Activated T-helper 1 cell treated with anti-CD3 and anti-CD28 coated beads, Interleukin-12 subunit alpha, Interleukin-12 subunit beta, Interleukin-2, Interleukin-4 antibody, amounts not matched to agents 30 ng/mL and 10 ng/mL and 1 ng/mL, durations not matched to agents 14 hours and 24 hours and 36 hours (primary cell): ENCODE results near the gene SRGAP2C. TPM values are rescaled to one million over a fixed set of nuclear protein-coding genes. Genes with fewer than 3 reads are reported as not detected.
"Not testable (repeated sequence)": the region's sequence is repeated elsewhere in the genome, so short reads cannot be mapped to it uniquely, and the experiment has no call there.

ENCODE experiments used
- DNase-seq: peaks from one replicate; pipeline ENCODE4 v3.0.0; 2021; ENCODE audit warnings: low spot score
- H3K27ac Mint-ChIP-seq: one replicate; pipeline ENCODE4 v1.8.0; 2021; ENCODE audit warnings: mild to moderate bottlenecking, mixed read lengths
- H3K27me3 Mint-ChIP-seq: one replicate; pipeline ENCODE4 v1.8.0; 2022; ENCODE audit warnings: mild to moderate bottlenecking, moderate library complexity, mixed read lengths; ENCODE audit not compliant: insufficient read depth
- H3K36me3 Mint-ChIP-seq: one replicate; pipeline ENCODE4 v1.8.0; 2021; ENCODE audit warnings: low read depth, mixed read lengths
- H3K4me1 Mint-ChIP-seq: one replicate; pipeline ENCODE4 v1.8.0; 2021; ENCODE audit warnings: low read depth, mixed read lengths
- H3K4me3 Mint-ChIP-seq: one replicate; pipeline ENCODE4 v1.8.0; 2021; ENCODE audit warnings: mild to moderate bottlenecking, moderate library complexity, mixed read lengths
- H3K9me3 Mint-ChIP-seq: one replicate; pipeline ENCODE4 v1.8.0; 2021; ENCODE audit warnings: mixed read lengths
- intact Hi-C: fragments of 100-400 bp; cut with micrococcal nuclease; formaldehyde crosslinking; loops from one replicate; pipeline ENCODE4 v1.15.1; 2024
- total RNA-seq: library from RNA; stranded (reverse); gene quantifications from 2 replicates; pipeline ENCODE4 v1.2.3, GENCODE V29; 2022

The SRGAP2C gene
- total RNA-seq, 1 donor from 2014 or later: 52.9 TPM

DNA sequence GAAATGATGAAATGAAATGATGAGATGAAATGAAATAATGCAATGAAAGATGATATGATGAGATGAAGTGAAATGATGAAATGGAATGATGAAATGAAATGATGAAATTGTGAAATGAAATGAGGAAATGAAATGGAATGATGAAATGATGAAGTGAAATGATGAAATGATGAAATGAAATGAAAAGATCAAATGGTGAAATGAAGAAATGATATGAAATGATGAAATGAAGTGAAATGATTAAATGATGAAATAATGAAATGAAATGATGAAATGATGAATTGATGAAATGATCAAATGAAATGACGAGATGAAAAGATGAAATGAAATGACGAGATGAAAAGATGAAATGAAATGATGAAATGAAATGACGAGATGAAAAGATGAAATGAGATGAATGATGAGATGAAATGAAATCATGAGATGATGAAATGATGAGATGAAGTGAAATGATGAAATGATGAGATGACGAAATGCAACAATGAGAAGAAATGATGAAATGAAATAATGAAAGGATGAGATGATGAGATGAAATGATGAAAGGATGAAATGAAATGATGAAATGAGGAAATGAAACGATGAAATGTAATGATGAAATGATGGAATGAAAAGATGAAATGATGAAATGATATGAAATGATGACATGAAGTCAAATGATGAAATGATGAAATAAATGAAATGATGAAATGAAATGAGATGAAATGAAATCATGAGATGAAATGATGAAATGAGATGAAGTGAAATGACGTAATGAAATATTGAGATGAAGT is 216.0 kb downstream of the SRGAP2C start:
- intact Hi-C loops: loop anchor here (2.0 kb wide), 1 partner anchor 14 kb away; no protein-coding TSS in a partner anchor
- H3K27me3 Mint-ChIP-seq, DNase-seq: not testable (repeated sequence)
- peaks cover 19% of the 10 kb centered on the region for H3K9me3 Mint-ChIP-seq
- peak overlapping the region; percentile 30 for H3K27ac Mint-ChIP-seq
- H3K4me1 Mint-ChIP-seq: peaks cover 13% of the 10 kb centered on the region
- peaks cover 15% of the 10 kb centered on the region for H3K36me3 Mint-ChIP-seq
- peak overlapping the region; percentile 55 for H3K4me3 Mint-ChIP-seq

DNA sequence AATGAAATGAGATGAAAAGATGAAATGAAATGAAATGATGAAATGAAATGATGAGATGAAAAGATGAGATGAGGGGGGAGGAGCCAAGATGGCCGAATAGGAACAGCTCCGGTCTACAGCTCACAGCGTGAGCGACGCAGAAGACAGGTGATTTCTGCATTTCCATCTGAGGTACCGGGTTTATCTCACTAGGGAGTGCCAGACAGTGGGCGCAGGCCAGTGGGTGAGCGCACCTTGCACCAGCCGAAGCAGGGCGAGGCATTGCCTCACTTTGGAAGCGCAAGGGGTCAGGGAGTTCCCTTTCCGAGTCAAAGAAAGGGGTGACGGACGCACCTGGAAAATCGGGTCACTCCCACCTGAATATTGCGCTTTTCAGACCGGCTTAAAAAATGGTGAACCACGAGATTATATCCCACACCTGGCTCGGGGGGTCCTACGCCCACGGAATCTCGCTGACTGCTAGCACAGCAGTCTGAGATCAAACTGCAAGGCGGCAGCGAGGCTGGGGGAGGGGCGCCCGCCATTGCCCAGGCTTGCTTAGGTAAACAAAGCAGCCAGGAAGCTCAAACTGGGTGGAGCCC is 216.7 kb downstream of the SRGAP2C start:
- DNase-seq, H3K27me3 Mint-ChIP-seq: not testable (repeated sequence)
- Mint-ChIP-seq H3K27ac (peak overlapping the region; percentile 10), H3K36me3 (peaks cover 17% of the 10 kb centered on the region), H3K9me3 (peaks cover 19% of the 10 kb centered on the region), H3K4me3 (peak overlapping the region; percentile 55), H3K4me1 (peaks cover 13% of the 10 kb centered on the region)
- intact Hi-C loops: loop anchor here (2.0 kb wide), 1 partner anchor 13 kb away; no protein-coding TSS in a partner anchor

DNA sequence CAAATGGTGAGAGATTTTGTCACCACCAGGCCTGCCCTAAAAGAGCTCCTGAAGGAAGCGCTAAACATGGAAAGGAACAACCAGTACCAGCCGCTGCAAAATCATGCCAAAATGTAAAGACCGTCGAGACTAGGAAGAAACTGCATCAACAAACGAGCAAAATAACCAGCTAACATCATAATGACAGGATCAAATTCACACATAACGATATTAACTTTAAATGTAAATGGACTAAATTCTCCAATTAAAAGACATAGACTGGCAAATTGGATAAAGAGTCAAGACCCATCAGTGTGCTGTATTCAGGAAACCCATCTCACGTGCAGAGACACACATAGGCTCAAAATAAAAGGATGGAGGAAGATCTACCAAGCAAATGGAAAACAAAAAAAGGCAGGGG is 218.5 kb downstream of the SRGAP2C start:
- intact Hi-C loops, DNase-seq: not testable (repeated sequence)

GRCh38 chr1:121408354-121408753 is 223.6 kb downstream of the SRGAP2C start:
- intact Hi-C loops: no loop called here
- no peak overlapping the region for H3K27ac Mint-ChIP-seq

More for the DNA sequence above, 218.5 kb downstream of the SRGAP2C start:
- not testable (repeated sequence) for H3K27me3 Mint-ChIP-seq, H3K4me3 Mint-ChIP-seq, H3K27ac Mint-ChIP-seq
- peaks cover 17% of the 10 kb centered on the region for H3K36me3 Mint-ChIP-seq
- peaks cover 19% of the 10 kb centered on the region for H3K9me3 Mint-ChIP-seq
- H3K4me1 Mint-ChIP-seq: peaks cover 13% of the 10 kb centered on the region

GRCh38 chr1:121413821-121414220 is 229.0 kb downstream of the SRGAP2C start:
- Mint-ChIP-seq H3K4me3 (no peak overlapping the region), H3K27ac (no peak overlapping the region), H3K9me3 (no peaks in the 10 kb centered on the region), H3K4me1 (peaks cover 18% of the 10 kb centered on the region), H3K36me3 (peaks cover 9% of the 10 kb centered on the region), H3K27me3 (peaks cover 2% of the 10 kb centered on the region)
- intact Hi-C loops: loop anchor here (1.0 to 2.0 kb wide), 2 partner anchors 13 to 19 kb away; no protein-coding TSS in a partner anchor
- no peak for DNase-seq

More at GRCh38 chr1:121408354-121408753, 223.6 kb downstream of the SRGAP2C start:
- H3K27me3 Mint-ChIP-seq: no peaks in the 10 kb centered on the region
- no peaks in the 10 kb centered on the region for H3K9me3 Mint-ChIP-seq
- peaks cover 2% of the 10 kb centered on the region for H3K4me1 Mint-ChIP-seq
- no peak for DNase-seq
- peaks cover 9% of the 10 kb centered on the region for H3K36me3 Mint-ChIP-seq
- no peak overlapping the region for H3K4me3 Mint-ChIP-seq

DNA sequence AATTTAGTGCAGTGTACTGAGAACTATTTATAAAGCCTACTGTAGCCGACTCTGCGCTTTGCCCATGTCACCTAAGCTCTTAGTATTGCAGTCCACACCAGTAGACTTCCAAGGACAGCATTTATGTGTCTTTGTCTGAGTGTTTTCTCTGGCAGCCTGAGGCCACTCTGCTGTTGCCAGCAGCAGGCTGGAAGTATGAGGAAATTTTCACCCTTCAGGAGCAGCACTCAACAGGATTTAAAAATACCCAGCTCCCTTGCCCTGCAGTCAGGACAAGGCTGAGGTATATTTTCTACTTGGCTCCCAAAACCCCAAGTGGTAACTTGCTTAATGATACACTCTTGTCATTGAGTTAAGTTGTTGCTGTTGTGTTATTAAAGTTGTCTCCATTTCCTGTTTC is 230.1 kb downstream of the SRGAP2C start:
- H3K4me1 Mint-ChIP-seq: peaks cover 18% of the 10 kb centered on the region
- H3K36me3 Mint-ChIP-seq: peaks cover 7% of the 10 kb centered on the region
- H3K9me3 Mint-ChIP-seq: no peaks in the 10 kb centered on the region

DNA sequence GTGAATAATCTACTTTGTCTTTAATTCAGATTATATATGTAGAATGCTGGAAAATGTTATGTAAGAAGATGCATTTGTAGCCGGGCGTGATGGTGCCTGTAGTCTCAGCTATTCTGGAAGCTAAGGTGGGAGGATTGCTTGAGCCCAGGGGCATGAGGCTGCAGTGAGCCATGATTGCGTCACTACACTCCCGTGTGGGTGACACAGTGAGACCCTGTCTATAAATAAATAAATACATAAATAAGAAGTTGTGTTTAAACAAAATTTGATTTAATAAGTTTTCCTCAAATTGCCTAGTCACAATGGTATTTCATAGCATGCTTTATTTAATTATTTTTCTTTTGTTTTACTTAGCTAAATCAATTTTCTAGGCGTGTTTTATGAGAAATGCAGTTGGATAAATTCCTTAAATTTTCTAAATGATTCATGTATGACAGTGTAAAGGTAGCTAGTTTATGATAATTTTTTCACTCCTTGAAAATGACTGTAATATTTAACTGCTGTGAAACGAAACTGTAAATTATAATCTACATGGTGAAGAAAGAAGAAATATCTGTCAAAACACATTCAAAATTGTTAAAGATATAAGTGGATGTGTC is 232.6 kb downstream of the SRGAP2C start:
- Mint-ChIP-seq H3K9me3 (no peaks in the 10 kb centered on the region), H3K27me3 (peaks cover 2% of the 10 kb centered on the region), H3K4me3 (no peak overlapping the region), H3K4me1 (peaks cover 24% of the 10 kb centered on the region), H3K27ac (no peak overlapping the region), H3K36me3 (peaks cover 5% of the 10 kb centered on the region)
- no peak for DNase-seq
- intact Hi-C loops: no loop called here

More for the DNA sequence above, 230.1 kb downstream of the SRGAP2C start:
- no peak overlapping the region for H3K4me3 Mint-ChIP-seq
- H3K27ac Mint-ChIP-seq: no peak overlapping the region
- DNase-seq: no peak
- H3K27me3 Mint-ChIP-seq: peaks cover 2% of the 10 kb centered on the region
- intact Hi-C loops: loop anchor here (1.0 to 2.0 kb wide), 2 partner anchors 14 to 18 kb away; no protein-coding TSS in a partner anchor

- no peaks in the 10 kb centered on the region for H3K9me3 Mint-ChIP-seq
- H3K27ac Mint-ChIP-seq: no peak overlapping the region
- peaks cover 4% of the 10 kb centered on the region for H3K36me3 Mint-ChIP-seq
- peaks cover 20% of the 10 kb centered on the region for H3K4me1 Mint-ChIP-seq
- DNase-seq: no peak
- intact Hi-C loops: no loop called here
- H3K27me3 Mint-ChIP-seq: peaks cover 4% of the 10 kb centered on the region
- no peak overlapping the region for H3K4me3 Mint-ChIP-seq
Measured at GRCh38 chr1:121418369-121419049, 233.7 kb downstream of the SRGAP2C start.

GRCh38 chr1:121419050-121419615 is 234.4 kb downstream of the SRGAP2C start:
- H3K27ac Mint-ChIP-seq, intact Hi-C loops, H3K4me3 Mint-ChIP-seq, DNase-seq, H3K27me3 Mint-ChIP-seq, H3K36me3 Mint-ChIP-seq, H3K9me3 Mint-ChIP-seq: not testable (repeated sequence)
- peaks cover 16% of the 10 kb centered on the region for H3K4me1 Mint-ChIP-seq

DNA sequence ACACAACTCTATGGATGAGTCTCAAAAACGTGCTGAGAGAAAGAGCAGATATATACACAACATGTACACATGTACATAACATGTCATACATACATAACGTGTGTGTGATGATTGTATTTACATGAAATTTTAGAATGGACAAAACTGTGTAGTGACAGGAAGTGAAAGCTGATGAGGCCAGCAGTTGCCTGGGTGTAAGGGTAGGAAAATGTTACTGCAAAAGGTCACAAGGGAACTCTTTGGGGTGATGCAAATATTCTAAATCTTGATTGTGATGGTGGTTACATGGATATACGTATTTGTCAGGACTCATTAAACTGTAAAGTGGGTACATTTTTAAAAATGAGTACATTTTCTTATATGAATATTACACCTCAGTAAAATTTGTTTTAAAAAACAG is 236.7 kb downstream of the SRGAP2C start:
- not testable (repeated sequence) for H3K4me1 Mint-ChIP-seq

DNA sequence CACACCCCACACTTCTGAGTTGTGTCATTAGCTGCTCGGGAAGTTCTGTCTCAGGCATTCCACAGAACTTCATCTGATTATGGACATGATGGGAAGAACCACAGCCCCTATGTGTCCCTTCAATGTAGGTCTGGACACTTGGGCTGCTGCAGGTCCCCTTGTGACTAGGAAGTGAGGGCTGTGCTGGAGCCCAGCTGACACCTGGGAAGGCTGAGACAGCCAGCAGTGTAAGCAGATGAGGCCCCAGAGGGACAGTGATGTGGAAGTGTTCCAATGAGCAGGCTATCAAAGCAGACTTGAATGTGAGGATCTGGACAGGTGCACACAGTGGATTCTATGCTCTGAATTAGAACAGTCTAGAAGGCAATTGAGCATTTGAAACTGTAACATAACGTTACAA is 239.2 kb downstream of the SRGAP2C start:
- H3K9me3 Mint-ChIP-seq, DNase-seq, H3K27me3 Mint-ChIP-seq, H3K4me1 Mint-ChIP-seq, intact Hi-C loops, H3K27ac Mint-ChIP-seq, H3K4me3 Mint-ChIP-seq, H3K36me3 Mint-ChIP-seq: not testable (repeated sequence)

More for the DNA sequence above, 236.7 kb downstream of the SRGAP2C start:
- H3K27ac Mint-ChIP-seq, H3K27me3 Mint-ChIP-seq, H3K36me3 Mint-ChIP-seq, DNase-seq, H3K9me3 Mint-ChIP-seq, H3K4me3 Mint-ChIP-seq, intact Hi-C loops: not testable (repeated sequence)

- Mint-ChIP-seq H3K4me1 (peaks cover 21% of the 10 kb centered on the region), H3K27me3 (peaks cover 14% of the 10 kb centered on the region)
- H3K4me3 Mint-ChIP-seq, H3K27ac Mint-ChIP-seq, H3K36me3 Mint-ChIP-seq, H3K9me3 Mint-ChIP-seq, DNase-seq: not testable (repeated sequence)
- intact Hi-C loops: loop anchor here (1.0 to 2.0 kb wide), 2 partner anchors 19 to 25 kb away; no protein-coding TSS in a partner anchor
Measured at GRCh38 chr1:121433517-121433916, 248.7 kb downstream of the SRGAP2C start.
